Activated CD4-positive, alpha-beta memory T cell treated with anti-CD3 and anti-CD28 coated beads for 36 hours (primary cell): Measurements from ENCODE around the gene CTNNA3. TPM values are rescaled to one million over a fixed set of nuclear protein-coding genes. Genes with fewer than 3 reads are reported as not detected.

Source experiments
- CTCF ChIA-PET: fragments of 350-600 bp; sonication (Branson Sonifier 250); formaldehyde crosslinking; loops from one replicate; lab custom pipeline; 2021; ENCODE audit warnings: antibody characterized with exemption, inconsistent platforms; lab: Charles Lee
- POLR2A ChIA-PET: fragments of 350-600 bp; sonication (Branson Sonifier 250); formaldehyde crosslinking; loops from one replicate; lab custom pipeline; 2021; ENCODE audit warnings: antibody characterized with exemption; lab: Charles Lee
- DNase-seq: peaks from one replicate; pipeline ENCODE4 v3.0.0-alpha.2; 2020
- H3K27ac Mint-ChIP-seq: one replicate; pipeline ENCODE4 v1.8.0; 2021; ENCODE audit warnings: mixed read lengths
- H3K27me3 Mint-ChIP-seq: one replicate; pipeline ENCODE4 v1.8.0; 2021; ENCODE audit warnings: mixed read lengths
- H3K36me3 Mint-ChIP-seq: one replicate; pipeline ENCODE4 v1.8.0; 2021; ENCODE audit warnings: mixed read lengths
- H3K4me1 Mint-ChIP-seq: one replicate; pipeline ENCODE4 v1.8.0; 2021; ENCODE audit warnings: low read depth, mixed read lengths
- H3K4me3 Mint-ChIP-seq: one replicate; pipeline ENCODE4 v1.8.0; 2021; ENCODE audit warnings: mild to moderate bottlenecking, mixed read lengths
- H3K9me3 Mint-ChIP-seq: one replicate; pipeline ENCODE4 v1.8.0; 2021; ENCODE audit warnings: mixed read lengths
- intact Hi-C: fragments of 100-400 bp; cut with micrococcal nuclease; formaldehyde crosslinking; loops from one replicate; pipeline ENCODE4 v1.15.1; 2023
- total RNA-seq, 2 experiments: library from RNA; stranded (reverse); gene quantifications; one replicate each; pipeline ENCODE4 v1.2.3, GENCODE V29; 2021

Gene CTNNA3
- total RNA-seq, 2 experiments from 2014 or later: not detected

GRCh38 chr10:66882271-66882670 lies 813.7 kb downstream of the CTNNA3 start:
- Mint-ChIP-seq H3K9me3 (no peaks in the 10 kb centered on the region), H3K4me3 (no peak overlapping the region), H3K36me3 (no peaks in the 10 kb centered on the region), H3K27ac (no peak overlapping the region), H3K4me1 (no peaks in the 10 kb centered on the region), H3K27me3 (no peaks in the 10 kb centered on the region)
- intact Hi-C loops: no loop called here
- CTCF ChIA-PET: no interaction called here
- POLR2A ChIA-PET: no interaction called here
- no peak for DNase-seq

GRCh38 chr10:66881814-66882213 lies 814.2 kb downstream of the CTNNA3 start:
- no peak overlapping the region for H3K27ac Mint-ChIP-seq
- no peaks in the 10 kb centered on the region for H3K27me3 Mint-ChIP-seq
- H3K9me3 Mint-ChIP-seq: no peaks in the 10 kb centered on the region
- H3K4me3 Mint-ChIP-seq: no peak overlapping the region
- POLR2A ChIA-PET: no interaction called here
- no peak for DNase-seq
- intact Hi-C loops: no loop called here
- no peaks in the 10 kb centered on the region for H3K4me1 Mint-ChIP-seq
- CTCF ChIA-PET: no interaction called here
- no peaks in the 10 kb centered on the region for H3K36me3 Mint-ChIP-seq

GRCh38 chr10:66880826-66881225 lies 815.2 kb downstream of the CTNNA3 start:
- Mint-ChIP-seq H3K36me3 (no peaks in the 10 kb centered on the region), H3K27me3 (no peaks in the 10 kb centered on the region)

GRCh38 chr10:66880292-66880691 lies 815.7 kb downstream of the CTNNA3 start:
- Mint-ChIP-seq H3K27me3 (no peaks in the 10 kb centered on the region), H3K4me3 (no peak overlapping the region), H3K4me1 (no peaks in the 10 kb centered on the region), H3K9me3 (no peaks in the 10 kb centered on the region), H3K36me3 (no peaks in the 10 kb centered on the region), H3K27ac (no peak overlapping the region)
- DNase-seq: no peak
- POLR2A ChIA-PET: no interaction called here
- CTCF ChIA-PET: no interaction called here
- intact Hi-C loops: no loop called here

More at GRCh38 chr10:66880826-66881225, 815.2 kb downstream of the CTNNA3 start:
- POLR2A ChIA-PET: no interaction called here
- Mint-ChIP-seq H3K27ac (no peak overlapping the region), H3K4me3 (no peak overlapping the region), H3K4me1 (no peaks in the 10 kb centered on the region), H3K9me3 (no peaks in the 10 kb centered on the region)
- no peak for DNase-seq
- CTCF ChIA-PET: no interaction called here
- intact Hi-C loops: no loop called here

- DNase-seq: no peak
- Mint-ChIP-seq H3K4me3 (no peak overlapping the region), H3K27me3 (no peaks in the 10 kb centered on the region), H3K27ac (no peak overlapping the region), H3K4me1 (no peaks in the 10 kb centered on the region), H3K9me3 (no peaks in the 10 kb centered on the region), H3K36me3 (no peaks in the 10 kb centered on the region)
- CTCF ChIA-PET: no interaction called here
- intact Hi-C loops: no loop called here
- POLR2A ChIA-PET: no interaction called here
Measured at GRCh38 chr10:66877361-66877760, 818.6 kb downstream of the CTNNA3 start.

GRCh38 chr10:66869635-66870034 lies 826.4 kb downstream of the CTNNA3 start:
- Mint-ChIP-seq H3K27me3 (no peaks in the 10 kb centered on the region), H3K4me1 (no peaks in the 10 kb centered on the region), H3K9me3 (no peaks in the 10 kb centered on the region), H3K36me3 (no peaks in the 10 kb centered on the region), H3K4me3 (no peak overlapping the region), H3K27ac (no peak overlapping the region)
- POLR2A ChIA-PET: no interaction called here
- intact Hi-C loops: no loop called here
- CTCF ChIA-PET: no interaction called here
- DNase-seq: no peak

- peaks cover under 1% of the 10 kb centered on the region for H3K9me3 Mint-ChIP-seq
- H3K4me3 Mint-ChIP-seq: no peak overlapping the region
- CTCF ChIA-PET: no interaction called here
- POLR2A ChIA-PET: no interaction called here
- intact Hi-C loops: no loop called here
- no peaks in the 10 kb centered on the region for H3K27me3 Mint-ChIP-seq
- no peaks in the 10 kb centered on the region for H3K36me3 Mint-ChIP-seq
- no peaks in the 10 kb centered on the region for H3K4me1 Mint-ChIP-seq
- no peak overlapping the region for H3K27ac Mint-ChIP-seq
- no peak for DNase-seq
Measured at GRCh38 chr10:66862687-66863258, 833.2 kb downstream of the CTNNA3 start.

GRCh38 chr10:66860376-66860945 lies 835.5 kb downstream of the CTNNA3 start:
- no peaks in the 10 kb centered on the region for H3K4me1 Mint-ChIP-seq
- no peak overlapping the region for H3K4me3 Mint-ChIP-seq
- peaks cover 3% of the 10 kb centered on the region for H3K9me3 Mint-ChIP-seq
- intact Hi-C loops: no loop called here
- H3K27me3 Mint-ChIP-seq: no peaks in the 10 kb centered on the region
- no peaks in the 10 kb centered on the region for H3K36me3 Mint-ChIP-seq
- no peak for DNase-seq
- ChIA-PET CTCF (no interaction called here), POLR2A (no interaction called here)
- H3K27ac Mint-ChIP-seq: no peak overlapping the region

GRCh38 chr10:66852811-66853210 lies 843.2 kb downstream of the CTNNA3 start:
- H3K9me3 Mint-ChIP-seq: peaks cover 3% of the 10 kb centered on the region
- no peaks in the 10 kb centered on the region for H3K36me3 Mint-ChIP-seq
- H3K4me1 Mint-ChIP-seq: no peaks in the 10 kb centered on the region
- ChIA-PET CTCF (no interaction called here), POLR2A (no interaction called here)
- intact Hi-C loops: no loop called here
- DNase-seq: no peak
- H3K27me3 Mint-ChIP-seq: no peaks in the 10 kb centered on the region
- H3K4me3 Mint-ChIP-seq: no peak overlapping the region
- H3K27ac Mint-ChIP-seq: no peak overlapping the region

GRCh38 chr10:66848856-66849255 lies 847.1 kb downstream of the CTNNA3 start:
- ChIA-PET CTCF (no interaction called here), POLR2A (no interaction called here)
- H3K27ac Mint-ChIP-seq: no peak overlapping the region
- H3K27me3 Mint-ChIP-seq: no peaks in the 10 kb centered on the region
- DNase-seq: no peak
- intact Hi-C loops: no loop called here
- no peaks in the 10 kb centered on the region for H3K36me3 Mint-ChIP-seq
- no peaks in the 10 kb centered on the region for H3K9me3 Mint-ChIP-seq
- H3K4me3 Mint-ChIP-seq: no peak overlapping the region
- no peaks in the 10 kb centered on the region for H3K4me1 Mint-ChIP-seq

- ChIA-PET CTCF (no interaction called here), POLR2A (no interaction called here)
- Mint-ChIP-seq H3K36me3 (no peaks in the 10 kb centered on the region), H3K4me1 (no peaks in the 10 kb centered on the region), H3K27ac (no peak overlapping the region), H3K4me3 (no peak overlapping the region), H3K27me3 (peaks cover 4% of the 10 kb centered on the region), H3K9me3 (no peaks in the 10 kb centered on the region)
- intact Hi-C loops: no loop called here
- DNase-seq: no peak
Measured at GRCh38 chr10:66844176-66844942, 851.6 kb downstream of the CTNNA3 start.

- intact Hi-C loops: no loop called here
- H3K27ac Mint-ChIP-seq: no peak overlapping the region
- CTCF ChIA-PET: no interaction called here
- no peaks in the 10 kb centered on the region for H3K4me1 Mint-ChIP-seq
- no peaks in the 10 kb centered on the region for H3K9me3 Mint-ChIP-seq
- POLR2A ChIA-PET: no interaction called here
- H3K4me3 Mint-ChIP-seq: no peak overlapping the region
- H3K36me3 Mint-ChIP-seq: no peaks in the 10 kb centered on the region
- no peak for DNase-seq
- H3K27me3 Mint-ChIP-seq: peaks cover 4% of the 10 kb centered on the region
Measured at GRCh38 chr10:66843396-66843795, 852.6 kb downstream of the CTNNA3 start.

- Mint-ChIP-seq H3K27ac (no peak overlapping the region), H3K4me1 (no peaks in the 10 kb centered on the region), H3K36me3 (no peaks in the 10 kb centered on the region), H3K4me3 (no peak overlapping the region), H3K9me3 (no peaks in the 10 kb centered on the region), H3K27me3 (peaks cover 4% of the 10 kb centered on the region)
- DNase-seq: no peak
- intact Hi-C loops: no loop called here
- ChIA-PET POLR2A (no interaction called here), CTCF (no interaction called here)
Measured at GRCh38 chr10:66842867-66843266, 853.1 kb downstream of the CTNNA3 start.
